Measurements from ENCODE around the gene TUBB1.
A peak's percentile ranks its signal among the peaks of the same experiment; 100 is the strongest.
"Not testable (repeated sequence)": the region's sequence is repeated elsewhere in the genome, so short reads cannot be mapped to it uniquely, and the experiment has no call there.

TUBB1 gene

DNA sequence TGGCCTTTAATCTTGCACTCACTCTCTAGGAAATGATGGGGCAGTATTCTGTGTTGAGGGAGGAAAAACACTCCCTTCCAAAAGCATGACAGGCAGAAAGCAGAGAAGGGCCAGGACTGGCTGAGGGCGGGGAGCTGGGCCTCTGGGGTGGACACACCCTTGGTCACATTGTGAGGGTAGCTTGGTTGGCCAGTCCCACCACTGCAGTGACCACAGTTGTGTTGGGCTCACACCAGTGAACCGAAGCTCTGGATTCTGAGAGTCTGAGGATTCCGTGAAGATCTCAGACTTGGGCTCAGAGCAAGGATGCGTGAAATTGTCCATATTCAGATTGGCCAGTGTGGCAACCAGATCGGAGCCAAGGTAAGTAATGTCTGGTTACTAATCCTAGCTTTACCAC lies at the start of gene TUBB1:
Gene TUBB1 (plus strand): TSS at position 213 of the 400 bp plus-strand sequence. CDS start 94 bp downstream, at position 307.
- DNase-seq: no peak

DNA sequence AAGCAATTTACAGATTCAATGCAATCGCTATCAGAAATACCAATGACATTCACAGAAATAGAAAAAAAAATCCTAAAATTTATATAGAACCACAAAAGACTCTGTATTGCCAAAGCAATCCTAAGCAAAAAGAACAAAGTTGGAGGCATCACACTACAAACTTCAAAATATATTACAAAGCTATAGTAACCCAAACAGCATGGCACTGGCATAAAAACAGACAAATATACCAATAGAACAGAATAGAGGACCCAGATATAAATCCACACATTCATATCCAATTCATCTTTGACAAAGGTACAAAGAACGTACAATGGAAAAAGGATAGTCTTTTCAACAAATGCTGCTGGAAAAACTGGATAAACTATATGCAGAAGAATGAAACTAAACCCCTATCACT lies 49.8 kb upstream of the TUBB1 start:
- DNase-seq: no peak

DNA sequence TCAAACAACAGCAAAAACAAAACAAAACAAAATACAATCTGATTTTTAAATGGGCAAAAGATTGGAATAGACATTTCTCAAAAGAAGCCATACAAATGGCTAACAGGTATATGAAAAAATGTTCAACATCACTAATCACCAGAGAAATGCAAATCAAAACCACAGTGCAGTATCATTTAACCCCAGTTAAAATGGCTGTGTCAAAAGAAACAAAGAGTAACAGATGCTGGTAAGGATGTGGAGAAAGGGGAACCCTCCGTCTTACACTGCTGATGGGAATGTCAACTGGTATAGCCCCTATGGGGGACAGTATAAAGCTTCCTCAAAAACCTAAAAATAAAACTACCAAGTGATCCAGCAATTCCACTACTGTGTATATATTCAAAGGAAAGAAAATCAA lies 49.1 kb upstream of the TUBB1 start:
- DNase-seq: no peak

DNA sequence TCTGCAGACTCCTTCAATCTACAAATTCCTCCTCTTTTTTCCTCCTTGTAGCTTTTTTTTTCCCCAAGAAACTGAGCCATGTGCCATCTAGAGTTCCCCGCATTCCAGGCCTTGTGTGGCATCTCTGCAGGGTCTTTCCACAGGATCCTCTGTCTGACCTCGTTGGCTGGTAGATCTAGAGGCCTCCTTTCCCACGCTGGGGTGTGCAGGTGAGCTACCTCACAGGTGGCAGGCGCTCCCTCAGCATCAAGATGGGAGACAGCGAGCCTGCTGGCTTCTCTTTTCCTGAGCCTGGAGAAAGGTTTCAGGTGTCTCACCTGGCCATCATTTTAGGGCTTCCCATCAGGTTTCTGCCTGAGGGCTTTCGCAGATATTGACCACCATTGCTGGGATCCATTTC lies 47.8 kb upstream of the TUBB1 start:
- DNase-seq: no peak

DNA sequence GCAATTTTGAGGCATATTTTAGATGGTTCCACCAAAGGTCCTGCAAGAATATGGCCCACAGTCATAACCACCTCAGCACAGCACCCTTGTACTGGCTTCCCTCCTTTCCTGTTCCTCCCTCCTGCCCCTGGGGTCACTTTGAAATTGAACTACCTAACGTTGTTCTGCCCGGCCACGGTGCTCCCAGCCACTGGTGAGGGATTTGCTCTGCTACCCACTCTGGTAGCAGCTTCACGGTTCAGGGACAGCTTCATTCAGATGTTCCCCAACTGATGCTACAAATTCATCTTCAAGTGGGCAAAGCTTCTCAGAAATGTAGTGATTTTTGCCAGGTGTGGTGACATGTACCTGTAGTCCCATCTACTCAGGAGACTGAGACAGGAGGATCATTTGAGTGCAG lies 46.0 kb upstream of the TUBB1 start:
- no peak for DNase-seq

DNA sequence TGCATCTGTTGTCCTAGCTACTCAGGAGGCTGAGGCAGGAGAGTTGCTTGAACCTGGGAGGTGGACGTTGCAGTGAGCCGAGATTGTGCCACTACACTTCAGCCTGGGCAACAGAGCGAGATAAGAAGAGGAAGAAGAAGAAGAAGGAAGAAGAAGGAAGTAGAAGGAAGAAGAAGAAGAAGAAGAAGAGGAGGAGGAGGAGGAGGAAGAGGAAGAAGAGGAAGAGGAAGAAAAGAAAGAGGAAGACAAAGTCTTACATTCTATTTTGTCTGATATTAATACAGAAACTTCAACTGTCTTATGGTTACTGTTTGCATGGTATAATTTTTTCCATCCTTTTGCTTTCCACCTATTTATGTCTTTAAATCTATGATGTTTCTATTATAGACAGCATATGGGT lies 45.4 kb upstream of the TUBB1 start:
- DNase-seq: no peak

DNA sequence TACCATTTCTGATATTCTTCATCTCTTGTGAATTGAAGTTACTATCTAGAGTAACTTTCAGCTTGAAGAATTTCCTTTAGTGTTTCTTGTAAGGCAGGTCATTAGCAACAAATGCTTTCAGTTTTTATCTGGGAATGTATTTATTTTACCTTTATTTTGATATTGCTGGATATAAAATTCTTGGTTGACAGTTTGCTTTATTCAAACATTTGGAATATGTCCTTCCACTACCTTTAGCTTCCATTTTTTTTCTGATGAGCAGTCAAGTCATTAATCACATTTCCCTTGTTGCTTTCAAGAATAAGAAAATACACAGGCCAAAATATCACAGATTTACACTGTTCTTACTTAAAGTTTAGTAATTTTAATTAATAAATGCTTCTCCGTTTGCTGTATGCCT lies 43.9 kb upstream of the TUBB1 start:
- DNase-seq: no peak

DNA sequence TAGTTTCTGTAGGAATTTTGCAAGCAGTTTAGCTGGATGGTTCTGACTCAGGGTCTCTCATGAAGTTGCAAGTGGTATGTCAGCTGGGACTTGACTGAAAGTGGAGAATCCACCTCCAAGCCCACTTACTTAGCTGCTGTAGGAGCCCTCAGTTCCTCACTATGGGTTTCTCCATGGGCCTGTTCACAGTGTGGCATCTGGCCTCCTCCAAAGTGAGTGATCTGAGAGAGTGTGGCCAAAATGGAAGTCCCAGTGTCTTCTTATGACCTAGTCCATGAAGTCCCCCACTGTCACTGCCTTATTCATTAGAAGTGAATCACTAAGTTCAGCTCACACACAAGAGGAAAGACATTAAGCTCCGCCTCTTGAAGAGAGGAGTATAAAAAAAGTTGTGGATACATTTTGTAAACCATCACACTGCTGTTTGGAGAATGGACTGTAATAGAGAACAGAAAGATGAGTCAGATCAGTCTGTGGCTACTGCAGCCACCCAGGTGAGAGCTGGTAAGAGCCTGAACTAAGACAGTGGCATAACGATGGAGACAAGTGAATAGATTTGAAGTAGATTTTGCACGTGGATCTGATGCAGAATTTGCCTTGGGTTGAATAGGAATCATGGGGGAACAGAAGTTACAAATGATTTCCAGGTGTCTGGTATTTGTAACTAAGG lies 43.0 kb upstream of the TUBB1 start:
- no peak for DNase-seq

DNA sequence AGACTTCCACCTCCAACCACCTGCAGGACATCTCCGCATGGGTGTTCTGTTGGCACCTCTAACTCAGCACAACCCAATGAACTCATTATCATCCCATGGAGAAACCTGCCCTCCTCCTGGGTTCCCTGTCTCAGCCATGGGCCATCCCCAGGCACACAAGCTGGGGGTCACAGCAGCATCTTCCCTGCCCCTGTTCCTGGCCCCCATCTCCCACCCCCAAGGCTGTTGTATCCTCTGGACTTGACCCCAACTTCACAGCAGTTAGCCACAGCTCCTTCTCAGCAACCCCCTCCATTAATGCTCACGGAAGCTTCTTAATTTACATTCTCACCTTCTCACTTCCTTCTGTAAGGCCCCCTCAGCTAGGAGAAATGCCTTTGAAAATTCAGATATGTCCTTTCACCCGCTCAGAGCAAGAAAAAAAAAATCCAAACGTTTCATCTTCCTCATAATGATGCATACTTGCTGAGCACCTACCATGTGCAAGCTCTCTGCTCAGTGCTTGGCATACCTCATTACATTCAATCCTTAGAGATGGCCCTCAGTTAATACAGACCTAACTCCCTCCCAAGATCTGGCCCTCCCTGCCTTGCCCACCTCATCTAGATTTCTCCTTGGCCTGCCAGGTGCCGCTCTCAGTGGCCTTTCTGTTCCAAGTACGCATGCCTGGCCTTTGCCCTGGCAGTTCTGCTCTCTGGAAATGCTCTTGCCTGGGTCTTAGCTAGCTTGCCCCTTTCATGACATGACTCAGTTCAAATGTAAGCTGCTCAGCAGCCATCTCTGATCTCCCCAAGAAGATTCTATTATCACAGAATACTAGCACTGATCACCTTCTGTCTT lies 40.7 kb upstream of the TUBB1 start:
- no peak for DNase-seq

DNA sequence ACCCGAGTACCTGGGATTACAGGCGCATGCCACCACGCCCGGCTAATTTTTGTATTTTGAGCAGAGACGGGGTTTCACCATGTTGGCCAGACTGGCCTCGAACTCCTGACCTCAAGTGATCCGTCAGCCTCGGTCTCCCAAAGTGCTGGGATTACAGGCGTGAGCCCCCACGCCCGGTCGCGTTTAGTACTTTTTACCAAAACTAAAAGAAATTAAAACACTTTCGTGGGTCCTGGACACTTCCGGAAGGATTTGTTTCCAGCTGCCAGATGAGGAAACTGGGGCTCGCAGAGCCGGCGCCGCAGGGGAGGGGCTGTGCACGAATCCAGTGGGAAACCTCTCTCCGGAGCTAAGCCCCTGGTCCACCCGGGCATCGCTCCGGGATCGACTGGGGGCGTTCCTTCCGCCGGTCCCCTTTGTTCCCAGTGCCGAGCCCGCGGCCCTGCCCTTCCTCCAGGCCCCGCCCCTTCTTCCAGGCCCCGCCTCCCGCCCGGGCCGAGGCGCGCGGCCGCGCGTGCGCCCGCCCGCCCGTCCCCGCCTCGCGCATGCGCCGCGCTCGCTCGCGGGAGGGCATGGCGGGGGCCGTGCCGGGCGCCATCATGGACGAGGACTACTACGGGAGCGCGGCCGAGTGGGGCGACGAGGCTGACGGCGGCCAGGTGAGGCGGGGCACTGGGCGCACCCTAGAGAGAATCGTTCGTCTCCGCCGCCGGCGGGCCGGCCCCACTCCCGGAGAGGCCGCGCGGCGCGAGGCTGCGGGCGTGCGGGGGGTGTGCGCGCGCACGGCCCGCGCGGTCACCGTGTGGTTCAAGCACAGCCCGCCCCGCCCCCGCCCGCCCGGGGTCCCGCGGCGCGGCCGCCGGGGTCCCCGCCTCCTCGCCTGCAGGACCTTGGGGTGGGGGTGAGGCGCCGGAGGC lies 38.3 kb upstream of the TUBB1 start, which contains the start of gene NELFCD:
Gene NELFCD (plus strand): TSS at position 546 of the 917 bp plus-strand sequence. CDS start 54 bp downstream, at position 600.
- DNase-seq: peak; percentile 82

DNA sequence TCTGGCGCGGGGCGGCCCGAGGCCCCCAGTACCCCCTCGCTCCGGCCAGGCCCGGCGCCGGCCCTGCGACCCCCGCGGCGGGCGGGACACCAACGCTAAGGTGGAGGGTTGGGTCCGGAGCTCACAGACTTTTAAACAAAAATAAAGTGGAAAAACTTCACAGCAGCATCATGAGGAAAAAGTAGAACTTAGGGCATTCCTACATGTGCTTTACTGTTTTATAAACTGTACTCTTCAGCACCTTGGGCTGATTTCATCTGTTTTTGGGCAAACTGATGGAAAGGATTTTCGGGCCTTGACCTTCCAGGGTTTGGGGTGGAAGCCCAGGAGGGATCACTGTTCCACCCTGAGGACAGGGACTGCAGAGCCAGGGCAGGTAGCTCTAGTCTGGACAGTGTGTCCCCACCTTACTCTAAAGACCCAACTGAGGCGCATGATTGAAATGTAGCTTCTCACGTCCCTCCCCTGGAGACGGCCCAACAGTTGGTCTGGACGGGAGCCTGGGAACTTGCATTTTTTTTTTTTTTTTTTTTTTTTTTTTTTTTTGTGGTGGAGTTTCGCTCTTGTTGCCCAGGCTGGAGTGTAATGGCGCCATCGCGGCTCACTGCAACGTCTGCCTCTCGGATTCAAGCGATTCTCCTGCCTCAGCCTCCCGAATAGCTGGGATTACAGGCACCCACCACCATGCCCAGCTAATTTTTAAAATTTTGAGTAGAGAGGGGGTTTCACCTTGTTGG lies 37.4 kb upstream of the TUBB1 start:
- peak; percentile 13 for DNase-seq

DNA sequence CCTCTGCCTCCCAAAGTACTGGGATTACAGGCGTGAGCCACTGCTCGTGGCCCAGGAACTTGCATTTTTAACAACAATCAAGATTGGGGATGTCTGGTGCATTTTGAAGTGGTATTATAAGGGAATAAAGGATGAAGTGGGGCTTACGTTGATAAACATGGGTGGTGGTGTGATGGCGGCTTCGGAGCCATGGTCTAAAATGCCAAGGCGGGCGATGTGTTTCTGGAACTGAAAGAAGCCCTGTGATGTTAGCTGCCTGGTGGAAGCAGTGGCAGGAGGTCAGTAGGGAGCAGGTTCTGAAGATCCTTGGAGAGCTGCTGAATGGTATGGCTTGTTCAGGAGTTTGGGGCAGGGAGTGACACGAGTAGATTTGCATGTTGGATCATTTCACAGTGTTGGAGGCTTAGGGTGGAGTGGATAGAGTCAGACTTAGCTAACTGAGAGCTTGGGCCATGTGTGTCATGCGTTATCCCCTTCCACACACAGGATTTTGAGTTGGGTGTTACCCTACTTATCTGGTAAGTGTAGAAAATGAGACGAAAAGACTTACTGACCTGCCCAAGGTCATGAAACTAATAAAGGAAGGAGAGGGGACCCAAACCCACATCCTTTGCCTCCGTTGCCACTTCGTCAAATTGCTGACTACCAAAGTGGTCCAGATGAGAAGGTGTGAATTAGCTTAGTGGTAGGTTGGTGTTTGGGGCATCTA lies 36.7 kb upstream of the TUBB1 start:
- DNase-seq: no peak

DNA sequence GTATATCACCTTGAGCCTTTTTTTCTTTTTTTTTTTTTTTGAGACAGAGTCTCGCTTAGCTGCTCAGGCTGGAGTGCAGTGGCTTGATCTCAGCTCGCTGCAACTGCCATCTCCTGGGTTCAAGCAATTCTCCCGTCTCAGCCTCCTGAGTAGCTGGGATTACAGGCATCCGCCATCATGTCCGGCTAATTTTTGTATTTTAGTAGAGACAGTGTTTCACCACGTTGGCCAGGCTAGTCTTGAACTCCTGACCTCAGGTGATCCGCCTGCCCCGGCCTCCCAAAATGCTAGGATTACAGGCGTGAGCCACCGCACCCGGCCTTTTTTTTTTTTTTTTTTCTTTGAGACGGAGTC lies 36.1 kb upstream of the TUBB1 start:
- not testable (repeated sequence) for DNase-seq

DNA sequence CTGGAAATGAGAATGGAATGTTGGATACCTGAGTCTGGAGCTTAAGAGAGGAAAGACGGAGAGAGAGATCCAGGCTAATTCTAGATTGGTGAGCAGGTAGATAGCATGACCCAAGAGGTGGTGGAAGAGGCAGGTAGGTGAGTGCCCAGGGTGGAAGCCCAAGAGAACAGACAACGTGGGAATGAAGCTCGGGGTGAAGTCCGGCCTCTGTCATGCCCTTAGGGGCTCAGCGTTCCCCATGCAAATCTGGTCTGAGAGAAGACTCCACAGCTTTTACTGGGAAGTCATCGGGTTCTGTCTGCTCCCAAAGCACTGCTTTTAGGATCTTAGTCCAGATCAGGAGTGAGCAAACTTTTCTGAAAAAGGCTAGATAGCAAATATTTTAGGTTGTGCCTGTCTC lies 34.5 kb upstream of the TUBB1 start:
- no peak for DNase-seq

DNA sequence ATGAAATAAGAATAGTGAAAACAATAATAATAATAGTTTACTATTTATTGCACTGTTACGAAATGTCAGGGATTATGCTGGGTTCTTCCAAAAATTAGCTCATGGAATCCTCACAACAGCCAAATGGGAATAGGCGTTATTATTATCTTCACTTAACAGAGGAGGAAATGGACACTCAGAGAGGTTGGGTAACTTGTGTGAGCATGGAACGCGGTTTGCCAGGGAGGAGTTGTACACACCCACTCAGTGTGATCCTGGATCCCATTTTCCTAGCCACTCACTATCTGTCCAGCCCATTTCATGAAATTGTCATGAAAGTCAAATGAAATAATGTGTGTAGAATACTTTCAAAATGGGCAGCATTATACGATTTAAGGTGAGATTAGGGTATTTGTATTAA lies 33.6 kb upstream of the TUBB1 start:
- DNase-seq: no peak

DNA sequence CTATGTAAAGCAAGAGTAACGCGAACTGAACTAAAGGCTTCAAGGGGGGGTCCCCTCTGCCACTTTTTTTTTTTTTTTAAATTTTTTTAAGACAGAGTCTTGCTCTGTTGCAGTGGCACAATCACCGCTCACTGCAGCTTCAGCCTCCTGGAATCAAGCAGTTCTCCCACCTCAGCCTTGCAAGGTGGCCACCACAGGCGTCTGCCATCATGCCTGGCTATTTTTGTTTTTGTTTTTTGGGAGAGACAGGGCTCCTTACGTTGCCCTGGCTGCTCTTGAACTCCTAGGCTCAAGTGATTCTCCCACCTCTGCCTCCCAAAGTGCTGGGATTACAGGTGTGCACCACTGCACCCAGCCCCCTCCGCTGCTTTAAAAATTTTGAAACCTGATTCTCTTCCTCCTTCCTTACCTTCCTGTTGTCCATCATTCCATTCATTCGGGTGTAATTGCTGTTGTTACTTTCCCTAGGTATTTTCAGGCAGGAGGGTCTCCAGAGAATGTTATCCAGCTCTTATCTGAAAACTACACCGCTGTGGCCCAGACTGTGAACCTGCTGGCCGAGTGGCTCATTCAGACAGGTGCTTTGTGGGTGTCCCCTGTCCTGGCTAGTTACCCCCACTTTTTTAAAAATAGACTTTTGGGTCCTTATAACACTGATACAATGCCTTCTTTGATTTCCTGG lies 32.8 kb upstream of the TUBB1 start:
- DNase-seq: no peak

DNA sequence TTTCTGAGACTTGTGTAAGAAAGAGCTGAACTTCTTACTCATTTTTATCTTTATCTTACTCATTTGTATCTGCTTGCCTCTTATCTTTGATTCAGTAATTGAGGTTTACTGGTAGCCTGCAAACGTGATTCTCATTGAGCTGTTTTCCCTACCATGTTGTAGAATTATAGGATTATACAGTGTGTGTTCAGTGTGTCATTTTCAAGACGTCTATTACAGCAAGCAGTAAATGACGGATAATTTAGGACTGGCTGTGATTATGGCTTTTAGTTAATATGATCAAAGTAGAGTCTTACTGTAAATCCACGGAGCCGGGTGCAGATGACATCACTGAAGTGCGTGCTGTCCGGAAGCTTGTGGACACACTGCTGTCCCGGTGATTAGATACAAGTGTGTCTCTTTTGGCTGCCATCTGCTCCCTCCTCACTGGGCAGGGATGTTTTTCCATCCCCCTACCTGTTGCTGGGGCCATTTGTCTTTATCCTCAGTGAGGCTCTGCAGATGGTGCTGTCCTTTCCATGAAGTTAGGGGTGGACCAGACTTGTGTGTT lies 32.2 kb upstream of the TUBB1 start:
- no peak for DNase-seq

DNA sequence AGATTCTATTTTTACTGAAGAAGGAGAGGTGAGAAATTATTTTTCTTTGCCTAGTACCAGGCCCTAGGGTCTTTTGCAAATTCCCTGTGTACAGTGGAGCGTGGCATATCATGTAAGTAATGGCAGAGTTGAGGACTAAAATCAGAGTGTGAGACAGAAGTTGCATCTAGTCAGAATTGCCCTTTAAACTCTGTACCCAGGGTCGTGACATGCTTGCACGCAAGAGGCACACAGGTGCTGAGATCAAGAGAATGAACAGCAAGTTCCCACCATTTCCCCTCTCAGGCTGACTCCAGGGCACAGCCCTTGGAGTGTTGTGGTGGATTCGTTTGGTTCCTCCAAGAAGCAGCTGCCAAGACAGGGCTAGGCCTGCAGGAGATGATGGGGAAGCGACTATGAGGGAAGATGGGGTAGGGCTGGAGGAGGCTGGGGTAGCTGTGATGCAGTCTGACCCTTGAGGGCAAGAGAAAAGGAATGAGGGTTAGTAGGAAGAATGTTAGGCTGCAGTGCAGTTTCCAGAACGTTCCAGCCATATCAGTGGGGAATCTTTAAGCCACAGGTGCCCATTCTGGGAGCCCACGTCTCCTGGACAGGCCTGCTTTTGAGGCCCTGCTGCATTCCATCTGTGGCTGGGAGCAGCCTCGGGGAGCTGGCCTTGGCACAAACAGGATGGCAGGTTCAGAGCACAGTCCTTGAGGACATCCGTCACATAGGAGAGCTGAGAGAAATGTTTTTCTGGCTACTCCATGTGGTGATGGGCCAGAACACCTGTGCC lies 31.3 kb upstream of the TUBB1 start:
- DNase-seq: no peak

DNA sequence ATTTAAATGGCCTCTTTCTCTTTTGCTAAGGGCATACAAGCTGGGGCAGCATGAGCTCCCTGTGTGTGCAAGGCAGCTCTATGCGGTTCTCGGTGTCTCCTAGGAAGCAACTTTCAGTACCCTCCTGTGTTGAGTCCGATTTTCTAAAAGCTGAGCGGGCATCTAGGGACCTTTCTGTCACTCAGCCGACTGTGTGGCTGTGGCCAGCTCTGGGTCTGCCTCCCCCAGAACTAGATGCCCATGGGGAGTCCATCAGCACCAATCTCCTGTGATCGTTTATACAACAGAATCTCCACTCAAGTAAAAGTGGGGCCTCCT lies 30.7 kb upstream of the TUBB1 start:
- DNase-seq: no peak

DNA sequence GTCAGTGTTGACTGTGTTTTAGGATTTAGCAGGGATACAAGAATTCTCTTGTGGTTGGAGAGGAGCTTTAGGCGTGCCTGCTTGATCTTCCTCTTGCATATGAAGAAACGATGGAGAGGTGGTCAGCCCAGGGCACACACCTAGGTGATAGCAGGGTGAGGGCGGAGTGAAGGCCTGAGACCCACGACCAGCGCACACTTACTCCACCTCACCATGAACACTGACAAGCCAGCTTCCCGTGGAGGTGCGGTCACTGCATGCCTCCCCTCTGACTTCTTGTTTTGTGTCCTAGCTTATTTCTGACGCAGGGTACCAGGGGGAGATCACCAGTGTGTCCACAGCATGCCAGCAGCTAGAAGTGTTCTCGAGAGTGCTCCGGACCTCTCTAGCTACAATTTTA lies 30.0 kb upstream of the TUBB1 start:
- DNase-seq: no peak

Data from fibroblast of upper back skin (primary cell).